ENCODE results near the gene MOV10. TPM values are rescaled to one million over a fixed set of nuclear protein-coding genes. Genes with fewer than 3 reads are reported as not detected.

Gene MOV10
- polyA plus RNA-seq, 1 donor from 2014 or later = 1.4 TPM

DNA sequence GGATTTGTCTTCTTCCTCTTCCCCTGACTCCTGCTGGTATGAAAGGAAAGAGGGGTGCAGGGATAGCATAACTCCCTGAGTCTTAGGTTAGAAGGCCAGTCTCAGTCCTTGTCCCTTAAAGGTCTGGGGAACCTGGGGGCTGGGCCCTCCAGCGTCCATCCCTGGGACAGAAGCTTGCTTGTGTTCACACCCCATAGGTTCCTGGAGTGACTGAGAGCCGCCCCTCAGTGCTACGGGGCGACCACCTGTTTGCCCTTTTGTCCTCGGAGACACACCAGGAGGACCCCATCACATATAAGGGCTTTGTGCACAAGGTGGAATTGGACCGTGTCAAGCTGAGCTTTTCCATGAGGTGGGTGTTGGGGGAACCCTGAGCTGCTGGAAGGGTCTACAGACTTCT is 19.4 kb downstream of the MOV10 start:
- no peak overlapping the region for H3K27ac ChIP-seq (ENCODE audit: low read length)
- no peaks in the 10 kb centered on the region for H4K20me1 ChIP-seq (ENCODE audit: insufficient read depth)
- H3K9ac ChIP-seq (ENCODE audit: low read length) = no peak overlapping the region
- no peaks in the 10 kb centered on the region for H3K27me3 ChIP-seq (ENCODE audit: insufficient read depth, low read depth, low read length)
- no peaks in the 10 kb centered on the region for H3K36me3 ChIP-seq (ENCODE audit: insufficient read depth, low read length)
- no peak overlapping the region for H3K4me3 ChIP-seq (ENCODE audit: low read length)
- H3K4me2 ChIP-seq (ENCODE audit: low read length) = no peak overlapping the region
- no peaks in the 10 kb centered on the region for H3K9me2 ChIP-seq (ENCODE audit: insufficient read depth, low read length)
- no peaks in the 10 kb centered on the region for H3K9me3 ChIP-seq (ENCODE audit: low read length)
- H3F3A ChIP-seq (ENCODE audit: insufficient read depth, low read length, poor library complexity, severe bottlenecking) = no peaks in the 10 kb centered on the region
- H2AFZ ChIP-seq (ENCODE audit: low read depth, low read length) = no peak overlapping the region
- TF ChIP-seq, protein P1, sequence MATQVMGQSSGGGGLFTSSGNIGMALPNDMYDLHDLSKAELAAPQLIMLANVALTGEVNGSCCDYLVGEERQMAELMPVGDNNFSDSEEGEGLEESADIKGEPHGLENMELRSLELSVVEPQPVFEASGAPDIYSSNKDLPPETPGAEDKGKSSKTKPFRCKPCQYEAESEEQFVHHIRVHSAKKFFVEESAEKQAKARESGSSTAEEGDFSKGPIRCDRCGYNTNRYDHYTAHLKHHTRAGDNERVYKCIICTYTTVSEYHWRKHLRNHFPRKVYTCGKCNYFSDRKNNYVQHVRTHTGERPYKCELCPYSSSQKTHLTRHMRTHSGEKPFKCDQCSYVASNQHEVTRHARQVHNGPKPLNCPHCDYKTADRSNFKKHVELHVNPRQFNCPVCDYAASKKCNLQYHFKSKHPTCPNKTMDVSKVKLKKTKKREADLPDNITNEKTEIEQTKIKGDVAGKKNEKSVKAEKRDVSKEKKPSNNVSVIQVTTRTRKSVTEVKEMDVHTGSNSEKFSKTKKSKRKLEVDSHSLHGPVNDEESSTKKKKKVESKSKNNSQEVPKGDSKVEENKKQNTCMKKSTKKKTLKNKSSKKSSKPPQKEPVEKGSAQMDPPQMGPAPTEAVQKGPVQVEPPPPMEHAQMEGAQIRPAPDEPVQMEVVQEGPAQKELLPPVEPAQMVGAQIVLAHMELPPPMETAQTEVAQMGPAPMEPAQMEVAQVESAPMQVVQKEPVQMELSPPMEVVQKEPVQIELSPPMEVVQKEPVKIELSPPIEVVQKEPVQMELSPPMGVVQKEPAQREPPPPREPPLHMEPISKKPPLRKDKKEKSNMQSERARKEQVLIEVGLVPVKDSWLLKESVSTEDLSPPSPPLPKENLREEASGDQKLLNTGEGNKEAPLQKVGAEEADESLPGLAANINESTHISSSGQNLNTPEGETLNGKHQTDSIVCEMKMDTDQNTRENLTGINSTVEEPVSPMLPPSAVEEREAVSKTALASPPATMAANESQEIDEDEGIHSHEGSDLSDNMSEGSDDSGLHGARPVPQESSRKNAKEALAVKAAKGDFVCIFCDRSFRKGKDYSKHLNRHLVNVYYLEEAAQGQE (IDR thresholded peaks at IDR 0.05; ENCODE audit: borderline replicate concordance) = no peak
- TF ChIP-seq TAF1 (IDR thresholded peaks at IDR 0.05; ENCODE audit: low read depth) (no peak), SMC3 (conservative IDR thresholded peaks at IDR 0.05; ENCODE audit: poor library complexity) (no peak), EP300 (conservative IDR thresholded peaks at IDR 0.05; ENCODE audit: poor library complexity, severe bottlenecking) (no peak), RAD21 (conservative IDR thresholded peaks at IDR 0.05) (no peak), EZH2 (IDR thresholded peaks at IDR 0.05; ENCODE audit: borderline replicate concordance, insufficient read depth, low read length, poor library complexity, severe bottlenecking) (no peak), POLR2AphosphoS5 (IDR thresholded peaks at IDR 0.05) (no peak), MXI1 (conservative IDR thresholded peaks at IDR 0.05; ENCODE audit: poor library complexity, severe bottlenecking) (no peak)
- TF ChIP-seq, protein P2, sequence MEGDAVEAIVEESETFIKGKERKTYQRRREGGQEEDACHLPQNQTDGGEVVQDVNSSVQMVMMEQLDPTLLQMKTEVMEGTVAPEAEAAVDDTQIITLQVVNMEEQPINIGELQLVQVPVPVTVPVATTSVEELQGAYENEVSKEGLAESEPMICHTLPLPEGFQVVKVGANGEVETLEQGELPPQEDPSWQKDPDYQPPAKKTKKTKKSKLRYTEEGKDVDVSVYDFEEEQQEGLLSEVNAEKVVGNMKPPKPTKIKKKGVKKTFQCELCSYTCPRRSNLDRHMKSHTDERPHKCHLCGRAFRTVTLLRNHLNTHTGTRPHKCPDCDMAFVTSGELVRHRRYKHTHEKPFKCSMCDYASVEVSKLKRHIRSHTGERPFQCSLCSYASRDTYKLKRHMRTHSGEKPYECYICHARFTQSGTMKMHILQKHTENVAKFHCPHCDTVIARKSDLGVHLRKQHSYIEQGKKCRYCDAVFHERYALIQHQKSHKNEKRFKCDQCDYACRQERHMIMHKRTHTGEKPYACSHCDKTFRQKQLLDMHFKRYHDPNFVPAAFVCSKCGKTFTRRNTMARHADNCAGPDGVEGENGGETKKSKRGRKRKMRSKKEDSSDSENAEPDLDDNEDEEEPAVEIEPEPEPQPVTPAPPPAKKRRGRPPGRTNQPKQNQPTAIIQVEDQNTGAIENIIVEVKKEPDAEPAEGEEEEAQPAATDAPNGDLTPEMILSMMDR (IDR thresholded peaks at IDR 0.05; ENCODE audit: poor library complexity, severe bottlenecking) = no peak
- H3K79me2 ChIP-seq (replicated peaks; ENCODE audit: insufficient read depth, low read length) = no peaks in the 10 kb centered on the region

DNA sequence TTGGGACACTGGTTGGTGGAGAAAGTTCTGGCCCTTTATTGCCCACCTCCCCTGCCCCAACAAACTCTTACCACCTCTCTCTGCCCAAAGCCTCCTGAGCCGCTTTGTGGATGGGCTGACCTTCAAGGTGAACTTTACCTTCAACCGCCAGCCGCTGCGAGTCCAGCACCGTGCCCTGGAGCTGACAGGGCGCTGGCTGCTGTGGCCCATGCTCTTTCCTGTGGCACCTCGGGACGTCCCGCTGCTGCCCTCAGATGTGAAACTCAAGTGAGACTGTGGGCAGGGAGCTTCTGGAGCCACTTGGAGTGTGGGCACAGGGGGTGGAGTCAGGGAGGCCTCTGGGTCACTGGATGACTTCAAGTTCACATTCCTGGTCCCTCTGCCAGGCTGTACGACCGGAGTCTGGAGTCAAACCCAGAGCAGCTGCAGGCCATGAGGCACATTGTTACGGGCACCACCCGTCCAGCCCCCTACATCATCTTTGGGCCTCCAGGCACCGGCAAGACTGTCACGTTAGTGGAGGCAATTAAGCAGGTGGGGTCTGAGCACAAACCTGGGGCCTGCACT is 20.0 kb downstream of the MOV10 start:
- no peak overlapping the region for H3K4me3 ChIP-seq (ENCODE audit: low read length)
- no peak overlapping the region for H2AFZ ChIP-seq (ENCODE audit: low read depth, low read length)
- no peaks in the 10 kb centered on the region for H3K36me3 ChIP-seq (ENCODE audit: insufficient read depth, low read length)
- H4K20me1 ChIP-seq (ENCODE audit: insufficient read depth) = no peaks in the 10 kb centered on the region
- no peak overlapping the region for H3K27ac ChIP-seq (ENCODE audit: low read length)
- H3K9me3 ChIP-seq (ENCODE audit: low read length) = no peaks in the 10 kb centered on the region
- TF ChIP-seq, protein P1 (IDR thresholded peaks at IDR 0.05; ENCODE audit: borderline replicate concordance) = no peak
- TF ChIP-seq TAF1 (IDR thresholded peaks at IDR 0.05; ENCODE audit: low read depth) (no peak), SMC3 (conservative IDR thresholded peaks at IDR 0.05; ENCODE audit: poor library complexity) (no peak), EP300 (conservative IDR thresholded peaks at IDR 0.05; ENCODE audit: poor library complexity, severe bottlenecking) (no peak), EZH2 (IDR thresholded peaks at IDR 0.05; ENCODE audit: borderline replicate concordance, insufficient read depth, low read length, poor library complexity, severe bottlenecking) (no peak)
- H3K79me2 ChIP-seq (replicated peaks; ENCODE audit: insufficient read depth, low read length) = no peaks in the 10 kb centered on the region
- H3K27me3 ChIP-seq (ENCODE audit: insufficient read depth, low read depth, low read length) = no peaks in the 10 kb centered on the region
- H3K9me2 ChIP-seq (ENCODE audit: insufficient read depth, low read length) = no peaks in the 10 kb centered on the region
- H3F3A ChIP-seq (ENCODE audit: insufficient read depth, low read length, poor library complexity, severe bottlenecking) = no peaks in the 10 kb centered on the region
- H3K9ac ChIP-seq (ENCODE audit: low read length) = no peak overlapping the region
- no peak overlapping the region for H3K4me2 ChIP-seq (ENCODE audit: low read length)
